Ovary (tissue), 9 donors: ENCODE measurements around the gene OBSCN. TPM values are rescaled to one million over a fixed set of nuclear protein-coding genes. Genes with fewer than 3 reads are reported as not detected.
A peak's percentile ranks its signal among the peaks of the same experiment; 100 is the strongest.

Experiments
- DNase-seq, 5 donors: peaks; one replicate each; pipeline ENCODE4 v3.0.0-alpha.2; 2019 to 2020
- H3K27ac ChIP-seq, 2 donors: fragments of 200-600 bp; one replicate each; pipeline versions ENCODE4 v1.5.1 to v1.8.0; 2019 to 2022
- H3K27me3 ChIP-seq: fragments of 200-600 bp; one replicate; pipeline ENCODE4 v1.8.0; 2022
- H3K36me3 ChIP-seq: fragments of 200-600 bp; sonication (generic); one replicate; pipeline ENCODE4 v1.5.1; 2019
- H3K4me1 ChIP-seq: one replicate; pipeline ENCODE4 v1.8.1; 2013; ENCODE audit warnings: mild to moderate bottlenecking, moderate library complexity; ENCODE audit not compliant: insufficient read depth
- H3K4me3 ChIP-seq: fragments of 200-600 bp; sonication (generic); one replicate; pipeline ENCODE4 v1.5.1; 2017
- H3K9me3 ChIP-seq, 2 donors: fragments of 200-600 bp in 1 of 2; sonication (generic) in 1 of 2; one replicate each; pipeline versions ENCODE4 v1.5.1 to v1.8.1; 2013 to 2019; ENCODE audit warnings: mild to moderate bottlenecking in 1 of 2, moderate library complexity in 1 of 2
- CTCF ChIP-seq, 3 donors: fragments of 450-650 bp in 2 of 3; fragments of 200-600 bp in 1 of 3; IDR thresholded peaks; one replicate each; pipeline versions ENCODE4 v1.5.1 to v1.8.0; 2016 to 2022; ENCODE audit warnings: antibody characterized with exemption in 3 of 3, mild to moderate bottlenecking in 1 of 3
- EP300 ChIP-seq: sonication (generic); formaldehyde crosslinking; IDR thresholded peaks from one replicate; pipeline ENCODE4 v1.6.1; 2017; ENCODE audit warnings: antibody characterized with exemption
- POLR2A ChIP-seq: fragments of 450-650 bp; IDR thresholded peaks from one replicate; pipeline ENCODE4 v1.6.1; 2017; ENCODE audit warnings: antibody characterized with exemption, mild to moderate bottlenecking, moderate library complexity
- WGBS, 3 donors: extraction: QIAGEN DNeasy Blood & Tissue Kit in 1 of 3; methylation state at CpG; one replicate each; pipeline versions ENCODE4 v1.1.5 to v1.1.7; 2013 to 2017; 5-methylcytosine and 5-hydroxymethylcytosine counted together
- intact Hi-C, 4 donors: fragments of 100-400 bp; cut with DNase I; formaldehyde crosslinking; loops; one replicate each; pipeline versions ENCODE4 v1.11.0 to v1.15.1; 2022 to 2023
- polyA plus RNA-seq, 2 donors: library from polyadenylated mRNA; stranded (reverse); fragments of 200-250 nt in 1 of 2; fragments of 350-450 nt in 1 of 2; fragmentation: Illumina TruSeq in 1 of 2; extraction: RNeasy Lipid Tissue Mini Kit (QIAGEN cat#74804) in 1 of 2; gene quantifications; one replicate each; pipeline ENCODE4 v1.2.3, GENCODE V29; 2013 to 2014
- total RNA-seq, 7 donors: library from RNA; depleted of rRNA in 2 of 7; stranded (reverse); fragments of >200 nt in 2 of 7; fragmentation: NEBNext Ultra II Directional in 3 of 7; extraction: Animal tissue kit (Norgen Biotek cat#: 25700) in 3 of 7; gene quantifications; one replicate each; pipeline versions ENCODE4 v1.1.0 to v1.2.4, GENCODE V29; 2016 to 2023
- donor health status: DM: no; HTN: no; CAD: no; lungs with moderate emphysema.
- donor health status: DM: no; HTN: no; CAD: no.
- donor health status: Bipolar disorder and iron deficiency.
- donor health status: DM: yes; HTN: yes; CAD: no.
- donor health status: DM: no; HTN: no; CAD: no.
- donor health status: DM: yes; HTN: yes; CAD: no.

OBSCN gene
- total and polyA plus RNA-seq, 9 donors = 3.5 to 37.1 (median 29.0) TPM

- intact Hi-C loops = no loop called here
- peaks cover 0 to 2% of the 10 kb centered on the region in 2 donors for H3K9me3 ChIP-seq
- H3K27ac ChIP-seq = no peak overlapping the region
- peak in 1 of 5 donors; percentile 1 for DNase-seq
- no peak for TF ChIP-seq EP300
- no peak for TF ChIP-seq CTCF (IDR thresholded peaks at IDR 0.05)
- TF ChIP-seq POLR2A = no peak
- H3K4me1 ChIP-seq = no peaks in the 10 kb centered on the region
- H3K36me3 ChIP-seq = no peaks in the 10 kb centered on the region
- H3K4me3 ChIP-seq = no peak overlapping the region
- no peaks in the 10 kb centered on the region for H3K27me3 ChIP-seq
- WGBS, 3 donors = 93 to 96% (median 94%) methylated on average over 4 of the region's 4 CpGs
These were observed 10.2 kb upstream of the OBSCN start for GRCh38 chr1:228197555-228198147.

- 56 to 66% (median 56%) methylated on average over 2 of the region's 2 CpGs for WGBS, 3 donors
- DNase-seq = no peak
- TF ChIP-seq POLR2A (no peak), EP300 (no peak), CTCF (IDR thresholded peaks at IDR 0.05) (no peak)
- peaks cover 0 to 2% of the 10 kb centered on the region in 2 donors for H3K9me3 ChIP-seq
- H3K4me3 ChIP-seq = no peak overlapping the region
- intact Hi-C loops = no loop called here
- no peaks in the 10 kb centered on the region for H3K27me3 ChIP-seq
- no peaks in the 10 kb centered on the region for H3K36me3 ChIP-seq
- no peaks in the 10 kb centered on the region for H3K4me1 ChIP-seq
- no peak overlapping the region for H3K27ac ChIP-seq
These were observed 8.8 kb upstream of the OBSCN start for GRCh38 chr1:228198977-228199590.

GRCh38 chr1:228204958-228205357 lies 2.9 kb upstream of the OBSCN start:
- no peak overlapping the region for H3K4me3 ChIP-seq
- no peak for TF ChIP-seq CTCF (IDR thresholded peaks at IDR 0.05)
- TF ChIP-seq POLR2A = no peak
- TF ChIP-seq EP300 = no peak
- intact Hi-C loops = no loop called here
- H3K27ac ChIP-seq = no peak overlapping the region
- H3K36me3 ChIP-seq = no peaks in the 10 kb centered on the region
- WGBS, 3 donors = 34 to 49% (median 42%) methylated on average over 8 of the region's 8 CpGs
- peaks cover 2% of the 10 kb centered on the region for H3K4me1 ChIP-seq
- DNase-seq = no peak
- H3K9me3 ChIP-seq = no peaks in the 10 kb centered on the region
- H3K27me3 ChIP-seq = no peaks in the 10 kb centered on the region

- DNase-seq = no peak
- Histone ChIP-seq H3K36me3 (no peaks in the 10 kb centered on the region), H3K27ac (no peak overlapping the region), H3K9me3 (no peaks in the 10 kb centered on the region), H3K27me3 (no peaks in the 10 kb centered on the region), H3K4me1 (peaks cover 2% of the 10 kb centered on the region), H3K4me3 (no peak overlapping the region)
- 32 to 42% (median 32%) methylated on average over 14 to 15 of the region's 15 CpGs for WGBS, 3 donors
- TF ChIP-seq POLR2A (no peak), EP300 (no peak), CTCF (IDR thresholded peaks at IDR 0.05) (no peak)
- intact Hi-C loops = no loop called here
These were observed 2.1 kb upstream of the OBSCN start for GRCh38 chr1:228205526-228206436.
